Thymus (tissue), 11 donors: ENCODE data around the gene ABHD13. TPM values are rescaled to one million over a fixed set of nuclear protein-coding genes. Genes with fewer than 3 reads are reported as not detected.
"Not testable (repeated sequence)": the region's sequence is repeated elsewhere in the genome, so short reads cannot be mapped to it uniquely, and the experiment has no call there.

ENCODE experiments used
- DNase-seq, 9 donors: peaks; one replicate each; pipeline ENCODE4 v3.0.0-alpha.2; 2013; ENCODE audit warnings: low spot score in 9 of 9, low read depth in 6 of 9, missing footprints in 1 of 9
- H3K27ac ChIP-seq, 2 donors: one replicate each; pipeline ENCODE4 v1.5.1; 2013; ENCODE audit warnings: control low read depth in 1 of 2, low read depth in 1 of 2, low read length in 1 of 2, mild to moderate bottlenecking in 1 of 2, moderate library complexity in 1 of 2
- H3K27me3 ChIP-seq, 2 donors: one replicate each; pipeline ENCODE4 v1.5.1; 2013; ENCODE audit warnings: low read length in 1 of 2; ENCODE audit not compliant: control insufficient read depth in 2 of 2, insufficient read depth in 1 of 2
- H3K36me3 ChIP-seq, 2 donors: one replicate each; pipeline ENCODE4 v1.5.1; 2013; ENCODE audit warnings: low read length in 1 of 2, mild to moderate bottlenecking in 1 of 2, moderate library complexity in 1 of 2; ENCODE audit not compliant: control insufficient read depth in 2 of 2, insufficient read depth in 2 of 2
- H3K4me1 ChIP-seq, 2 donors: one replicate each; pipeline ENCODE4 v1.5.1; 2013; ENCODE audit warnings: low read length in 2 of 2; ENCODE audit not compliant: control insufficient read depth in 2 of 2, insufficient read depth in 2 of 2
- H3K4me3 ChIP-seq, 2 donors: one replicate each; pipeline ENCODE4 v1.5.1; 2013; ENCODE audit warnings: low read length in 2 of 2, control low read depth in 1 of 2, mild to moderate bottlenecking in 1 of 2
- H3K9me3 ChIP-seq, 2 donors: one replicate each; pipeline ENCODE4 v1.5.1; 2013; ENCODE audit warnings: low read length in 1 of 2, mild to moderate bottlenecking in 1 of 2; ENCODE audit not compliant: control insufficient read depth in 2 of 2, insufficient read depth in 1 of 2
- WGBS: extraction: QIAGEN DNeasy Blood & Tissue Kit; methylation state at CpG from one replicate; pipeline ENCODE4 v1.1.7; 2013; 5-methylcytosine and 5-hydroxymethylcytosine counted together
- polyA plus RNA-seq: library from polyadenylated mRNA; stranded (reverse); fragments of 200-250 nt; gene quantifications from one replicate; pipeline ENCODE4 v1.2.3, GENCODE V29; 2013
- total RNA-seq: library from RNA; stranded (reverse); fragments of 120-200 nt; gene quantifications from one replicate; pipeline ENCODE4 v1.2.4, GENCODE V29; 2013
- donor health status: healthy.

ABHD13 gene
- total and polyA plus RNA-seq, 2 donors, result 9.6 to 15.5 TPM

DNA sequence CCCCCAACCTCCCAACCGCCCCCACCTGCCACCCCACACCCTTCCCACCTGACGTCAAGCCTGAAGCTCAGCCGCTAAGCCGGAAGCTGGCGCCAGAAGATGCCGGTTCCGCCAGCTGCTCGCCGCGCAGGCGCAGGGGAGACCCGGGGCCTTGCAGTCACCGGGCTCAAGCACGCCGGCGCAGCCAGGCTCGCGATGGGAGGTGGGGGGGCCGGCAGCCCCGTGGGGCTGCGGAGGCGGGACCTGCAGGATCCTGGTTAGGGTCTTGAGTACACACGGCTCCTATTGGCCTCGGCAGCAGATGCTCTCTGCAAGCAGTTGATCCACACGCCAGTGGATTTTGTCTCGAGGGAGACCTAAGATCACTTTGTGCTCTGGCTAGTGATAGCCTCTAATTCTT lies 2.8 kb upstream of the ABHD13 start, which contains the start of gene LIG4:
Gene LIG4, minus strand, starts transcription at position 101 of the 400 bp plus-strand sequence. CDS start 4,268 bp downstream, outside the sequence.
- peak within 1 kb of the TSS; percentile 69 for H3K4me3 ChIP-seq
- H3K4me1 ChIP-seq, result peaks cover 13 to 38% of the 10 kb centered on the region in 2 donors
- WGBS, result under 1% methylated on average over 25 of the region's 26 CpGs
- no peaks in the 10 kb centered on the region for H3K9me3 ChIP-seq
- peak within 1 kb of the TSS; percentile 91 to 97 for H3K27ac ChIP-seq
- H3K36me3 ChIP-seq, result peaks cover 0 to 5% of the 10 kb centered on the region in 2 donors
- no peaks in the 10 kb centered on the region for H3K27me3 ChIP-seq
- DNase-seq, result peak; percentile 82 to 97 (median 93)

DNA sequence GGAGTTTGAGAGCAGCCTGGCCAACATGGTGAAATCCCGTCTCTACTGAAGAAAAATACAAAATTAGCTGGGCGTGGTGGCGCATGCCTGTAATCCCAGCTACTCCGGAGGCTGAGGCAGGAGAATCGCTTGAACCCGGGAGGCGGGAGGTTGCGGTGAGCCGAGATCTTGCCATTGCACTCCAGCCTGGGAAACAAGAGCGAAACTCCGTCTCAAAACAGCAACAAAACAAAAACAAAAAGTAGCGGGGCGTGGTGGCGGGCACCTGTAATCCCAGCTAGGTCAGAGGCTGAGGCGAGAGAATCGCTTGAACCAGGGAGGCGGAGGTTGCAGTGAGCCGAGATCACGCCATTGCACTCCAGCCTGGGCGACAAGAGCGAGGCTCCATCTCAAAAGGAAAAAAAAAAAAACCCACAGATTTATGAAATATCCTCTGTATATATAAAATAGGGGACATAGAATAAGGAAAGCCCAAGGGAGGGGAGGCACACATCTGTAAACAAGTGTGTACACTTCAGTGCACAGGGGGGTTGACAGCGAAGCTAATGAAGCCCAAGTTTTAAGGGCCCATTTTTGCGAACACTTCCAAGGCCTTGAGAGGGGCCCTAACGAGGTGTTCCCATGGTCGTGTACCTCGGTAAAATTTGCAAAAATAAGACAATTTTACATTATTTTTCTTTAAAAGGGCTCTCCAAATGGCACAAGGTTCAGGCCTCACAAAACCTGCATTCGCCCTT lies 717 bp upstream of the ABHD13 start:
- not testable (repeated sequence) for H3K27me3 ChIP-seq, DNase-seq, H3K9me3 ChIP-seq, H3K36me3 ChIP-seq
- H3K27ac ChIP-seq, result peak overlapping the region; percentile 95 to 97
- H3K4me1 ChIP-seq, result peaks cover 11 to 35% of the 10 kb centered on the region in 2 donors
- 74% methylated on average over 27 of the region's 27 CpGs for WGBS
- peak overlapping the region; percentile 95 to 100 for H3K4me3 ChIP-seq

DNA sequence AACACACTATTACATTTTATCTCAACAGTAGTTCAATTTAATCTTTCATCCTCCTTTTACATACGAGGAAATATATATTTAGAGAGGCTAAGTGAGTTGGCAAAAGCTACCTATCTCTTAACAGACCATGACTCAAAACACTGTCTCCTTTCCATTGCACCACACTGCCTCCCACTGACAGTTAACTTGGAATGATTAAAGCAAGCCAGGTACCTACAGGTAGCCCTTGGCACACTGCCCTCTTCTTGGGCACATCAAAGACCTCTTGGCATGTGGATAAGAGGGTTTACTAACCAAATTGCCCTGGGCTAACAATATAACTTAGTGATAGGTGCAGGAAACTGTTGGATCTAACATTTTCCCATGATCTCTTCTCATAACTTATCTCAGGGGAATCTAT lies 1.8 kb downstream of the ABHD13 start:
- Histone ChIP-seq H3K4me3 (no peak overlapping the region), H3K36me3 (no peaks in the 10 kb centered on the region), H3K27ac (no peak overlapping the region), H3K27me3 (no peaks in the 10 kb centered on the region), H3K9me3 (no peaks in the 10 kb centered on the region), H3K4me1 (peaks cover 4 to 25% of the 10 kb centered on the region in 2 donors)
- peak in 1 of 9 donors; percentile 53 for DNase-seq
- 60% methylated on average over 1 of the region's 1 CpG for WGBS

DNA sequence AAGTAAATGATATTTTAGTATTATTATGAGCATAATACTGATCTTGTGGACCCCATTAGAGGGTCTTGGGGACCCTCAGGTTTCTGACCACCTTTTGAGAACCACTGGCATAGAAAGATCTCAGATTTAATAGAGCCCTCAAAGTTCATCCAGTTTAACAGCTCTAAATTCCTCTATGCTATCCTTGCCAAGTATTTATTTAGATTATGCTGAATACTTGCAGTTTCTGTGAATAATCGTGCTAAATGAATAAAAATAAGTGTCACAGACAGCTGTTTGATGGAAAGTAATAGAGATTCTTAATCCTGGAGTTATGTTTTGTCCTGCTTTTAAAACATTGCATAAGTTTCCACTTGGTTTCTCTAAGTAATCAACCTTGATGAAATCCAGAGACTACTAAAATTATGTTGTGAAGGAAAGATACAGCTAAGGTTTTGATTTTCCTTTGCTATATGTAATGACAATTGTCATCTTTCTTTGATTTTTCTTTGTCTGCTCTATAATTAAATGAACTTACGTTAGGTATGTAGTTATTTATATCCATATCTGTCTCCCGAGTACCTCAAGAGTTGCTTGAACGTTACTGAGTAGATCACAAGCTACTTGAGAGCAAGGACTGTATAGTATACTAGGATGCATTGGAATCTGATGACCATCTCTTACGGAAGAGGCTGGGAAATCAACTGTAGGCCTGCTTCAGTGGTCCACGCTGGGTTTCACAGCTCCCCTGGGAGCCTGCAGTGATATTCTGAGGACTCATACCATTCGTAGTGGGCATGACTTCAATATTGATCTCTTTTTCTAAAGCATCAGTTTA lies 5.7 kb downstream of the ABHD13 start:
- H3K27ac ChIP-seq, result no peak overlapping the region
- H3K9me3 ChIP-seq, result no peaks in the 10 kb centered on the region
- 96% methylated on average over 7 of the region's 7 CpGs for WGBS
- no peak for DNase-seq
- no peaks in the 10 kb centered on the region for H3K27me3 ChIP-seq
- peaks cover 9 to 15% of the 10 kb centered on the region in 2 donors for H3K4me1 ChIP-seq
- no peaks in the 10 kb centered on the region for H3K36me3 ChIP-seq
- no peak overlapping the region for H3K4me3 ChIP-seq

DNA sequence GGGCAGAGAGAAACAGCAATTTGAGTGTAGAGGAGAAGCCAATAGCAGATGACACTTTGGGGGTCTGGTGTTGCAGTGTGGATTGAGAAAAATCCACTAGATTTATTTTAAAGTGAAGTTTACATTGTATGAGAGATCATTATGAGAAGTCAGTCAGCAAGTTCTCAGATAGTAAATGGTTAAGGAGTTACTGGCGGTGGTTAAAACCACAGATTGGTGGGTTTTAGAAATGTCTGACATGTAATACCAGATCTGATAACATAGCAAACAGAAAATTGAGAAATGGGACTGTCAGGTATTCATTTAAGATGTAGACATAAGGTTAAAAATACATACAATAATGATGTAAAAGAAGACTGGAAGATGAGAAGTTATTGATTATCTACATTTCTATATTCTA lies 7.2 kb downstream of the ABHD13 start:
- Histone ChIP-seq H3K9me3 (no peaks in the 10 kb centered on the region), H3K4me3 (no peak overlapping the region), H3K4me1 (peaks cover 6 to 8% of the 10 kb centered on the region in 2 donors), H3K27me3 (no peaks in the 10 kb centered on the region), H3K36me3 (peaks cover 0 to 6% of the 10 kb centered on the region in 2 donors), H3K27ac (no peak overlapping the region)
- DNase-seq, result peak in 1 of 9 donors; percentile 53
- WGBS, result 3% methylated on average over 1 of the region's 1 CpG

DNA sequence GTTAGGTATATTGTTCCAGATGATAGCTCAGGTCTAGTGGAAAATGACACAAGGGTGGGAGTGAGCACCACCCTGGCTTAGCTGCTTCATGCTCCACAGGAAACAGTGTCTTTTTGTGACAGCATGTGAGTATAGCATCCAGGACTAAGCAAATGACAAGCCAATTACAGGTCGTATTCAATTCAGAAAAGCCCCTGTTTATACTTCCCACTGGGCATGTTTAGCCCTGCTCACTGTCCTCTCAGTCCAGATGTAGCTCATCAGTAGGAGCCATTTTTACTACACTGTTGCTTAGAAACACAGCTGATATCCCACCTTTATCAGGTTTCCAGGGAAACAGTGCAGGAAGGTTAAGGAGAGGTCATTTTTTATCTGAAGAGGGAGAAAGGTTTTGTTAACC lies 8.0 kb downstream of the ABHD13 start:
- Histone ChIP-seq H3K27ac (no peak overlapping the region), H3K27me3 (no peaks in the 10 kb centered on the region), H3K4me1 (peaks cover 6 to 8% of the 10 kb centered on the region in 2 donors), H3K9me3 (no peaks in the 10 kb centered on the region), H3K36me3 (peaks cover 0 to 6% of the 10 kb centered on the region in 2 donors), H3K4me3 (no peak overlapping the region)
- 44% methylated on average over 1 of the region's 1 CpG for WGBS
- DNase-seq, result no peak

DNA sequence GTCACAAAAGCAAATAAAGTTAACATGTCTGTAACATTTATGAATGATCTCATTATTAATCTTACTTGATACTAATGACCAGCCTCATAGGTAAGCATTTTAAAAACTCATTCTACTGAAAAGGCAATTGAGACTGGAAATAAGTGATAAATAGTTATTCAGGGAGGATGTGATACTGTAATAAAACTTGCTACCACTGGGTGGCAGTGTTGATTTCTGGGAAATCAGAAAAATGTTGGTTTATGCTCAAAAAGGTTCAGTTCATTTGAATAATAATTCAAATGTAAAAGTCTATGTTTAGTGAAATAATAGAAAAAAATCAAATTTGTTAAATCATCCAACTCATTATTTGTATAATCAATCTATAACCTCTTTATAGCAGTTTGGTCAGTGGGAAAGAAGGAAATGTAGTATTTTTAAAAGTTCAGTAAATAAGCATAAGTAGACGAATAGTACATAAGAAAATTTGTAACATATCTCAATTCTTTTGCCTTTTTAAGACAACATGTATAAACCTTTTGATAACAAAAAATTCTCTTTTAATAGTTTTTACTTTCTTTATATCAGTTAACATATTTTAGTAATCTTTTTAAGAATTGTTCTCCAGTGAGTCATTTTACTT lies 9.6 kb downstream of the ABHD13 start:
- peak in 3 of 9 donors; percentile 45 to 63 (median 53) for DNase-seq

DNA sequence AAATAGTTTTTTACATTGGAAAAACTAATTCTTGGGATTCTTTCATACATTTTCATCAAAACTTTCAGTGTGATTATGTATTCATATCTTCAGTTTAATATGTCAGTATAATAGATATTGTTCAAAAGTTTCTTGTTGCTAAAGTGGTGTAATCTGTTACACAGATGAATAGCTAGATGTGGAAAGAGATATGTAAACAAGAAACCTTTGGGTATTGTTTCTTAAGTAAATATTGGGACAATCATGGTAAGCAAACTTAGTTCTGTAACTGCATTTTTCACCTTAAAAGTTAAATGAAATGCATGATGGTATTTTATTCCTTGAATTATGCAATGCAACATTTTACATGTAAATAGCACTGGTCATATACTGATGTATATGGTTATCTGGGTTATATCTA lies 12.2 kb downstream of the ABHD13 start:
- DNase-seq, result no peak
- no peak overlapping the region for H3K4me3 ChIP-seq
- H3K36me3 ChIP-seq, result peaks cover 0 to 6% of the 10 kb centered on the region in 2 donors
- H3K9me3 ChIP-seq, result no peaks in the 10 kb centered on the region
- no peaks in the 10 kb centered on the region for H3K27me3 ChIP-seq
- no peak overlapping the region for H3K27ac ChIP-seq
- peaks cover 3 to 5% of the 10 kb centered on the region in 2 donors for H3K4me1 ChIP-seq

More for the DNA sequence above, 9.6 kb downstream of the ABHD13 start:
- Histone ChIP-seq H3K27ac (no peak overlapping the region), H3K36me3 (peaks cover 0 to 6% of the 10 kb centered on the region in 2 donors), H3K27me3 (no peaks in the 10 kb centered on the region), H3K4me3 (no peak overlapping the region), H3K9me3 (no peaks in the 10 kb centered on the region), H3K4me1 (peaks cover 6 to 8% of the 10 kb centered on the region in 2 donors)
- WGBS, result 95% methylated on average over 1 of the region's 1 CpG

DNA sequence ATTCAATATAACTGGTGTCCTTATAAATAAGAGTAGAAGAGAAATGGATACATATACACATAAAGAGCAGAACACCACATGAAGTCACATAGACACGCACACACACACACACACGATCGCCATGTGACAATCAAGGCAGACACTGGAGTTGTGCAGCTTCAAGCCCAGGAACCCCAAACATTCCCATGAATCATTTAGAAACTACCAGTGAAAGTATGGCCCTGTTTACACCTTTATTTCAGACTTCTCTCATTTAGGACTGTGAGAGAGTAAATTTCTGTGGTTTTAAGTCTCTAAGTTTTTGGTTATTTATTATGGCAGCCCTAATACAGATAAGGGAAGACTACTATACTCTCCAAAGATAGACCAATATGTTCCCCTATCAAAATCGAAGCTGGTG lies 31.0 kb downstream of the ABHD13 start:
- H3K36me3 ChIP-seq, result no peaks in the 10 kb centered on the region
- H3K4me3 ChIP-seq, result no peak overlapping the region
- H3K9me3 ChIP-seq, result no peaks in the 10 kb centered on the region
- no peak overlapping the region for H3K27ac ChIP-seq
- no peaks in the 10 kb centered on the region for H3K4me1 ChIP-seq
- no peak for DNase-seq
- WGBS, result 73% methylated on average over 4 of the region's 4 CpGs
- H3K27me3 ChIP-seq, result no peaks in the 10 kb centered on the region
